HepG2 (cell line): ENCODE data around the gene C2orf76. TPM values are rescaled to one million over a fixed set of nuclear protein-coding genes. Genes with fewer than 3 reads are reported as not detected.

Experiments
- ATF7-NPFF ChIP-seq: sonication (generic); formaldehyde crosslinking; IDR thresholded peaks from 2 replicates; pipeline ENCODE4 v1.8.1; 2023; ENCODE audit warnings: mild to moderate bottlenecking, low read depth, missing genetic modification reagents, moderate library complexity
- GABPB1 ChIP-seq: IDR thresholded peaks from 2 replicates; pipeline ENCODE4 v1.6.1; 2016; ENCODE audit warnings: mild to moderate bottlenecking, missing genetic modification reagents, moderate library complexity, missing compliant biosample characterization
- RXRB ChIP-seq: IDR thresholded peaks from 2 replicates; pipeline ENCODE4 v1.6.1; 2016; ENCODE audit warnings: borderline replicate concordance, missing genetic modification reagents, missing compliant biosample characterization
- ZNF34 ChIP-seq: sonication (generic); formaldehyde crosslinking; IDR thresholded peaks from 2 replicates; pipeline ENCODE4 v1.4.0; 2020; ENCODE audit warnings: mild to moderate bottlenecking, missing genetic modification reagents, borderline replicate concordance
- ZZZ3 ChIP-seq: sonication (generic); formaldehyde crosslinking; IDR thresholded peaks from 2 replicates; pipeline ENCODE4 v1.4.0; 2020; ENCODE audit warnings: missing genetic modification reagents, mild to moderate bottlenecking, borderline replicate concordance
- polyA plus RNA-seq, 8 experiments: library from polyadenylated mRNA; depleted of rRNA in 3 of 8; stranded (reverse) in 7 of 8; unstranded in 1 of 8; fragments of >200 nt; fragmentation: Illumina TruSeq in 4 of 8; extraction: Trizol in 4 of 8; gene quantifications; 2 replicates each; pipeline versions ENCODE4 v1.2.1 to v1.2.3, GENCODE V29; 2011 to 2016; ENCODE audit warnings: low read depth in 4 of 8, missing spikeins in 1 of 8, mixed read lengths in 1 of 8; ENCODE audit not compliant: insufficient read depth in 1 of 8
- total RNA-seq, 5 experiments: library from RNA; depleted of rRNA; stranded (reverse); fragments of >200 nt; fragmentation: Illumina TruSeq; extraction: Trizol; gene quantifications; 2 replicates each; pipeline ENCODE4 v1.2.3, GENCODE V29; 2016; ENCODE audit warnings: low read depth in 1 of 5
- TF ChIP-seq, protein P1 (sequence below): sonication (generic); formaldehyde crosslinking; IDR thresholded peaks from 2 replicates; pipeline ENCODE4 v1.4.0; 2020; ENCODE audit warnings: missing genetic modification reagents, borderline replicate concordance
- TF ChIP-seq, protein P2 (sequence below): sonication (generic); formaldehyde crosslinking; IDR thresholded peaks from 2 replicates; pipeline ENCODE4 v1.4.0; 2020; ENCODE audit warnings: low read depth, mild to moderate bottlenecking, missing genetic modification reagents

Gene C2orf76
- total and polyA plus RNA-seq, 2 of the 13 experiments (the other 11 are each of a cell fraction or from before 2014, with no cell fraction given): 7.7 to 8.5 TPM

DNA sequence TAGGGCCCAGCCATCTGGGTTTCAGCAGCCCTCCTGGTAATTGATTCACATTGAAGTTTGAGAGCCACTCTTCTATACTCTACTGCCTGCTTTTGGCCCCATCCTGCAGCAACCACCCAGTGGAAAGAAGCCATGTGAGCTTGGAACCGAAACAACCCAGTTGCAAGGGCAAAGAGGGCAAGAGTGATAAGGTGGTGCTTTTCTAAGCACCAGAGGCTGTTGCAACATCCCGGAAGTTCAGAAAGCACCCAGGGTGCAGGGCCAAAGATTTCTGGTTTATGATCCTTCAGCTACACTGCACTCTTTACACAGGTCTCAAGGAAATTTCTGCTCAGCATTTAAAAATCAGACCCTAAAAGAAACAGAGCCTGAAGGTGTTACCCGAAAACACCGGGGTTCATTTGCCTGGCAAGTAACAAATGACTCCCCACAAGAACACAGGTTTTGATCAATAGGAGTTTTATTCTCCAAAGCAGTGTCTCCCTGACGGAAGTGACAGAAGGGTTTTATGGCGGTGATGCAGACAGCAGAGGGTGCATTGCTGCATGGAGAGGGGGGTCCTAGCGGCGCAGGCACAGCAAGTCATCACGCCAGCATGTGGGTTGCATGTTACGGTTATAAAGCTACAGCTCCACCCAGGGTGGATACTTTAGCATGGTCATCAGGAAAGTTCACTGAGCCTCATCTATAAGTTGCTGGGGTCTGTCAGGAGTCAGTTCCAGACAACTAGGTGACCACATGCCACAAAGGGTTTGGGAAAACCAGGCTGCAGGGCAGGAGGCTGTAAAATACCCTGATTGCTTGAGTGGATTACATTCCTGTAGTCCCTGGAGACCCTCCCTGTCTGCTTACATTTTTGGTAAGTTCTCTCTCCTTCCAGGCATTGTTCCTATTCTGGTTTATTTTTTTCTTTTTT lies 36.3 kb upstream of the C2orf76 start (continued):
- TF ChIP-seq ZZZ3 (CRISPR knock-in tag) (no peak), ZNF34 (no peak), ATF7-NPFF (CRISPR knock-in tag) (no peak), RXRB (CRISPR knock-in tag) (peak; percentile 67), GABPB1 (CRISPR knock-in tag) (peak; percentile 73)
- TF ChIP-seq, protein P1, sequence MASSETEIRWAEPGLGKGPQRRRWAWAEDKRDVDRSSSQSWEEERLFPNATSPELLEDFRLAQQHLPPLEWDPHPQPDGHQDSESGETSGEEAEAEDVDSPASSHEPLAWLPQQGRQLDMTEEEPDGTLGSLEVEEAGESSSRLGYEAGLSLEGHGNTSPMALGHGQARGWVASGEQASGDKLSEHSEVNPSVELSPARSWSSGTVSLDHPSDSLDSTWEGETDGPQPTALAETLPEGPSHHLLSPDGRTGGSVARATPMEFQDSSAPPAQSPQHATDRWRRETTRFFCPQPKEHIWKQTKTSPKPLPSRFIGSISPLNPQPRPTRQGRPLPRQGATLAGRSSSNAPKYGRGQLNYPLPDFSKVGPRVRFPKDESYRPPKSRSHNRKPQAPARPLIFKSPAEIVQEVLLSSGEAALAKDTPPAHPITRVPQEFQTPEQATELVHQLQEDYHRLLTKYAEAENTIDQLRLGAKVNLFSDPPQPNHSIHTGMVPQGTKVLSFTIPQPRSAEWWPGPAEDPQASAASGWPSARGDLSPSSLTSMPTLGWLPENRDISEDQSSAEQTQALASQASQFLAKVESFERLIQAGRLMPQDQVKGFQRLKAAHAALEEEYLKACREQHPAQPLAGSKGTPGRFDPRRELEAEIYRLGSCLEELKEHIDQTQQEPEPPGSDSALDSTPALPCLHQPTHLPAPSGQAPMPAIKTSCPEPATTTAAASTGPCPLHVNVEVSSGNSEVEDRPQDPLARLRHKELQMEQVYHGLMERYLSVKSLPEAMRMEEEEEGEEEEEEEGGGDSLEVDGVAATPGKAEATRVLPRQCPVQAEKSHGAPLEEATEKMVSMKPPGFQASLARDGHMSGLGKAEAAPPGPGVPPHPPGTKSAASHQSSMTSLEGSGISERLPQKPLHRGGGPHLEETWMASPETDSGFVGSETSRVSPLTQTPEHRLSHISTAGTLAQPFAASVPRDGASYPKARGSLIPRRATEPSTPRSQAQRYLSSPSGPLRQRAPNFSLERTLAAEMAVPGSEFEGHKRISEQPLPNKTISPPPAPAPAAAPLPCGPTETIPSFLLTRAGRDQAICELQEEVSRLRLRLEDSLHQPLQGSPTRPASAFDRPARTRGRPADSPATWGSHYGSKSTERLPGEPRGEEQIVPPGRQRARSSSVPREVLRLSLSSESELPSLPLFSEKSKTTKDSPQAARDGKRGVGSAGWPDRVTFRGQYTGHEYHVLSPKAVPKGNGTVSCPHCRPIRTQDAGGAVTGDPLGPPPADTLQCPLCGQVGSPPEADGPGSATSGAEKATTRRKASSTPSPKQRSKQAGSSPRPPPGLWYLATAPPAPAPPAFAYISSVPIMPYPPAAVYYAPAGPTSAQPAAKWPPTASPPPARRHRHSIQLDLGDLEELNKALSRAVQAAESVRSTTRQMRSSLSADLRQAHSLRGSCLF (CRISPR knock-in tag): no peak
- TF ChIP-seq, protein P2, sequence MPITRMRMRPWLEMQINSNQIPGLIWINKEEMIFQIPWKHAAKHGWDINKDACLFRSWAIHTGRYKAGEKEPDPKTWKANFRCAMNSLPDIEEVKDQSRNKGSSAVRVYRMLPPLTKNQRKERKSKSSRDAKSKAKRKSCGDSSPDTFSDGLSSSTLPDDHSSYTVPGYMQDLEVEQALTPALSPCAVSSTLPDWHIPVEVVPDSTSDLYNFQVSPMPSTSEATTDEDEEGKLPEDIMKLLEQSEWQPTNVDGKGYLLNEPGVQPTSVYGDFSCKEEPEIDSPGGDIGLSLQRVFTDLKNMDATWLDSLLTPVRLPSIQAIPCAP (CRISPR knock-in tag): no peak
